Keratinocyte (primary cell): Measurements from ENCODE around the gene UROD.
"Not testable (repeated sequence)": the region's sequence is repeated elsewhere in the genome, so short reads cannot be mapped to it uniquely, and the experiment has no call there.

Source experiments
- CTCF ChIP-seq, 3 experiments: IDR thresholded peaks in 1 of 3; conservative IDR thresholded peaks in 1 of 3; optimal IDR thresholded peaks in 1 of 3; 2 replicates in 2 of 3; 3 replicates in 1 of 3; pipeline versions ENCODE3 to v1.5.1; 2011; ENCODE audit warnings: low read length in 3 of 3, mild to moderate bottlenecking in 3 of 3, moderate library complexity in 2 of 3, control low read depth in 1 of 3, inconsistent platforms in 1 of 3; ENCODE audit not compliant: insufficient read depth in 2 of 3; ENCODE audit errors: extremely low read depth in 1 of 3
- EZH2 ChIP-seq: IDR thresholded peaks from one replicate; pipeline ENCODE4 v1.6.1; 2012; ENCODE audit warnings: inconsistent platforms, mild to moderate bottlenecking, low read length, moderate library complexity

GRCh38 chr1:45001576-45001975, 10.5 kb upstream of the UROD start:
- TF ChIP-seq CTCF (optimal IDR thresholded peaks at IDR 0.05 in 1 of 3, IDR thresholded peaks at IDR 0.05 in 1 of 3, conservative IDR thresholded peaks at IDR 0.05 in 1 of 3; ENCODE audit: extremely low read depth in 1 of 3, insufficient read depth in 2 of 3, low read length in 3 of 3); EZH2: not testable (repeated sequence)
